ENCODE results near the gene ARHGAP26. TPM values are rescaled to one million over a fixed set of nuclear protein-coding genes. Genes with fewer than 3 reads are reported as not detected.

ARHGAP26 gene
- total RNA-seq, 1 donor, result 7.6 TPM

DNA sequence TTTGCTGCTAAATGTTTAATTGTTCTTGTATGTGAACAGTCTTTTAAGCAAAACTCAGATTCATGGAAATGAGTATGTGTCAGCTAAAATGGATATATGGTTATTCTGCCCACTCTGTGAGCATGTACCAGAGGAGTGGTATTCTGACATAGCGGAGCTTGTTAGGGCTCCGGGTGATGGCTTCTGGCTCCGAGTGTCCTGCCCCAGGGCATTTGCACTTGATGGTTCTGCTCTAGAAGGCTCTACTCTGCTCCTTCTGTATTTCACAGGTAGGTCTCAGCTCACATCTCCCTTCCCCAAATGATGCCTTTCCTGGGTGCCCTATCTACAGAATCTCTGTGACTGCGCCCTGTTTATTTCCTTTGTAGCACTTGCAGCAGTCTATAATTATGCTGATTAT lies 113.3 kb downstream of the ARHGAP26 start:
- no peaks in the 10 kb centered on the region for H3K27me3 ChIP-seq (ENCODE audit: insufficient read depth, low read length)
- H3K36me3 ChIP-seq (ENCODE audit: insufficient read depth, low read length), result no peaks in the 10 kb centered on the region
- no peak overlapping the region for H3K4me3 ChIP-seq (ENCODE audit: insufficient read depth, low read length)
- TF ChIP-seq, protein P1, sequence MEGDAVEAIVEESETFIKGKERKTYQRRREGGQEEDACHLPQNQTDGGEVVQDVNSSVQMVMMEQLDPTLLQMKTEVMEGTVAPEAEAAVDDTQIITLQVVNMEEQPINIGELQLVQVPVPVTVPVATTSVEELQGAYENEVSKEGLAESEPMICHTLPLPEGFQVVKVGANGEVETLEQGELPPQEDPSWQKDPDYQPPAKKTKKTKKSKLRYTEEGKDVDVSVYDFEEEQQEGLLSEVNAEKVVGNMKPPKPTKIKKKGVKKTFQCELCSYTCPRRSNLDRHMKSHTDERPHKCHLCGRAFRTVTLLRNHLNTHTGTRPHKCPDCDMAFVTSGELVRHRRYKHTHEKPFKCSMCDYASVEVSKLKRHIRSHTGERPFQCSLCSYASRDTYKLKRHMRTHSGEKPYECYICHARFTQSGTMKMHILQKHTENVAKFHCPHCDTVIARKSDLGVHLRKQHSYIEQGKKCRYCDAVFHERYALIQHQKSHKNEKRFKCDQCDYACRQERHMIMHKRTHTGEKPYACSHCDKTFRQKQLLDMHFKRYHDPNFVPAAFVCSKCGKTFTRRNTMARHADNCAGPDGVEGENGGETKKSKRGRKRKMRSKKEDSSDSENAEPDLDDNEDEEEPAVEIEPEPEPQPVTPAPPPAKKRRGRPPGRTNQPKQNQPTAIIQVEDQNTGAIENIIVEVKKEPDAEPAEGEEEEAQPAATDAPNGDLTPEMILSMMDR (IDR thresholded peaks at IDR 0.05; ENCODE audit: extremely low read depth, low read depth, low read length), result no peak
- no peaks in the 10 kb centered on the region for H3K79me2 ChIP-seq (ENCODE audit: insufficient read depth, low read length)
- H4K20me1 ChIP-seq (ENCODE audit: insufficient read depth, low read length), result no peaks in the 10 kb centered on the region
- no peak overlapping the region for H2AFZ ChIP-seq (ENCODE audit: low read length)
- H3K27ac ChIP-seq (ENCODE audit: low read depth, low read length), result no peak overlapping the region
- H3K4me2 ChIP-seq (ENCODE audit: insufficient read depth, low read length), result no peak overlapping the region
- H3K9me3 ChIP-seq (ENCODE audit: low read depth, low read length), result no peaks in the 10 kb centered on the region
- DNase-seq (ENCODE audit: insufficient read length, low spot score, missing footprints), result no peak
- peaks cover 20% of the 10 kb centered on the region for H3K4me1 ChIP-seq (ENCODE audit: insufficient read depth, low read length)

GRCh38 chr5:142884029-142884428 lies 113.9 kb downstream of the ARHGAP26 start:
- Histone ChIP-seq H3K9me3 (ENCODE audit: low read depth, low read length) (no peaks in the 10 kb centered on the region), H2AFZ (ENCODE audit: low read length) (no peak overlapping the region), H3K27ac (ENCODE audit: low read depth, low read length) (no peak overlapping the region), H3K4me2 (ENCODE audit: insufficient read depth, low read length) (no peak overlapping the region), H3K4me3 (ENCODE audit: insufficient read depth, low read length) (no peak overlapping the region), H3K79me2 (ENCODE audit: insufficient read depth, low read length) (no peaks in the 10 kb centered on the region), H3K4me1 (ENCODE audit: insufficient read depth, low read length) (peaks cover 24% of the 10 kb centered on the region), H3K36me3 (ENCODE audit: insufficient read depth, low read length) (no peaks in the 10 kb centered on the region), H3K27me3 (ENCODE audit: insufficient read depth, low read length) (no peaks in the 10 kb centered on the region), H4K20me1 (ENCODE audit: insufficient read depth, low read length) (no peaks in the 10 kb centered on the region)
- TF ChIP-seq, protein P1 (IDR thresholded peaks at IDR 0.05; ENCODE audit: extremely low read depth, low read depth, low read length), result no peak
- no peak for DNase-seq (ENCODE audit: insufficient read length, low spot score, missing footprints)

DNA sequence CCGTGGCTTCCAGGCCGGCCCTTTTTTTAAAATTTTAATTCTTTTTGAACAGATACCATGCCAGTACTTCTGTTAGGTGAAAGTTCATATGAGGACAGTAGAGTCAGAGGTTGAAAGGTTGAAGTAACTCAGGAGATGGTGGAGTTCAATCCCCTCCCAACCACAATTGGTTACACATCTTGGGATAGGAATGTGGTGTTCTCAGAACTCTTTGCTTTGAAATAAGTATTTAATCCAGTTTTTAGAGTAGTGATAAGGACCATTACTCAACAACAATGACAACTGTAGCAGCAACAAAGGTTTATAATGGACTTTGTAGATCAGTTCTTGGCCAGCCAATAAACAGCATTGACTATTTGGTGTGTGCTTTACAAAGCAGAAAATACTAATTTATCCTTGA lies 116.0 kb downstream of the ARHGAP26 start:
- no peak for DNase-seq (ENCODE audit: insufficient read length, low spot score, missing footprints)
- no peaks in the 10 kb centered on the region for H3K27me3 ChIP-seq (ENCODE audit: insufficient read depth, low read length)
- H3K4me1 ChIP-seq (ENCODE audit: insufficient read depth, low read length), result peaks cover 22% of the 10 kb centered on the region
- H3K27ac ChIP-seq (ENCODE audit: low read depth, low read length), result no peak overlapping the region
- TF ChIP-seq, protein P1 (IDR thresholded peaks at IDR 0.05; ENCODE audit: extremely low read depth, low read depth, low read length), result no peak
- no peaks in the 10 kb centered on the region for H4K20me1 ChIP-seq (ENCODE audit: insufficient read depth, low read length)
- H3K36me3 ChIP-seq (ENCODE audit: insufficient read depth, low read length), result no peaks in the 10 kb centered on the region
- H2AFZ ChIP-seq (ENCODE audit: low read length), result no peak overlapping the region
- H3K4me3 ChIP-seq (ENCODE audit: insufficient read depth, low read length), result no peak overlapping the region
- H3K79me2 ChIP-seq (ENCODE audit: insufficient read depth, low read length), result no peaks in the 10 kb centered on the region
- H3K4me2 ChIP-seq (ENCODE audit: insufficient read depth, low read length), result no peak overlapping the region
- no peaks in the 10 kb centered on the region for H3K9me3 ChIP-seq (ENCODE audit: low read depth, low read length)

DNA sequence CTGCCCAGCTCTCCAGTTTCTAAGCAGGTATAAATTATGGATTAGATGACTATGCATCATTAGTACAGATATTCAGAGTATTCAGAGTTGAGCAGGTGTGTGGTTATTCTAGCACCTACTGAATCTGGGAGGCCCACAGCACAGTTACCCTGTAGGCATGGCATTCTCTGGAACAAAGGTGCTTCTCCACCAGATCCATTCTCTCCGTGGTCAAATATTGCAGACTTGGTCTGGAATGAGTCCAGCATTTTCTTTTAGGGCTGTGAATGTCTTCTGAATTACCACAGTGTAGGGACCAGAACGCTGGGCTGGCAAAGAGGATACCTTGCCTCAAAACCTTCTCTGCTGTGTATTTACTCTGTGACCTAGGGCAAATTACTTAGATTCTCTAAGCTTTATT lies 116.8 kb downstream of the ARHGAP26 start:
- Histone ChIP-seq H3K79me2 (ENCODE audit: insufficient read depth, low read length) (no peaks in the 10 kb centered on the region), H3K36me3 (ENCODE audit: insufficient read depth, low read length) (no peaks in the 10 kb centered on the region), H4K20me1 (ENCODE audit: insufficient read depth, low read length) (no peaks in the 10 kb centered on the region), H3K4me2 (ENCODE audit: insufficient read depth, low read length) (no peak overlapping the region), H3K4me1 (ENCODE audit: insufficient read depth, low read length) (peaks cover 17% of the 10 kb centered on the region), H3K27ac (ENCODE audit: low read depth, low read length) (no peak overlapping the region), H3K4me3 (ENCODE audit: insufficient read depth, low read length) (no peak overlapping the region), H2AFZ (ENCODE audit: low read length) (no peak overlapping the region), H3K27me3 (ENCODE audit: insufficient read depth, low read length) (no peaks in the 10 kb centered on the region), H3K9me3 (ENCODE audit: low read depth, low read length) (no peaks in the 10 kb centered on the region)
- TF ChIP-seq, protein P1 (IDR thresholded peaks at IDR 0.05; ENCODE audit: extremely low read depth, low read depth, low read length), result no peak
- DNase-seq (ENCODE audit: insufficient read length, low spot score, missing footprints), result no peak
